AG10803 (cell line): ENCODE data around the gene COX5A.
"Not testable (repeated sequence)": the region's sequence is repeated elsewhere in the genome, so short reads cannot be mapped to it uniquely, and the experiment has no call there.

Experiments
- DNase-seq: peaks from one replicate; pipeline ENCODE4 v3.0.0; 2010; ENCODE audit warnings: low read depth
- H3K4me3 ChIP-seq: 2 replicates; pipeline ENCODE4 v1.5.1; 2011; ENCODE audit warnings: mild to moderate bottlenecking, low read length, control low read depth
- TF ChIP-seq, protein P1 (sequence below): conservative IDR thresholded peaks from 2 replicates; pipeline ENCODE4 v1.5.1; 2011; ENCODE audit warnings: mild to moderate bottlenecking, low read length, control low read depth, inconsistent platforms

The COX5A gene

DNA sequence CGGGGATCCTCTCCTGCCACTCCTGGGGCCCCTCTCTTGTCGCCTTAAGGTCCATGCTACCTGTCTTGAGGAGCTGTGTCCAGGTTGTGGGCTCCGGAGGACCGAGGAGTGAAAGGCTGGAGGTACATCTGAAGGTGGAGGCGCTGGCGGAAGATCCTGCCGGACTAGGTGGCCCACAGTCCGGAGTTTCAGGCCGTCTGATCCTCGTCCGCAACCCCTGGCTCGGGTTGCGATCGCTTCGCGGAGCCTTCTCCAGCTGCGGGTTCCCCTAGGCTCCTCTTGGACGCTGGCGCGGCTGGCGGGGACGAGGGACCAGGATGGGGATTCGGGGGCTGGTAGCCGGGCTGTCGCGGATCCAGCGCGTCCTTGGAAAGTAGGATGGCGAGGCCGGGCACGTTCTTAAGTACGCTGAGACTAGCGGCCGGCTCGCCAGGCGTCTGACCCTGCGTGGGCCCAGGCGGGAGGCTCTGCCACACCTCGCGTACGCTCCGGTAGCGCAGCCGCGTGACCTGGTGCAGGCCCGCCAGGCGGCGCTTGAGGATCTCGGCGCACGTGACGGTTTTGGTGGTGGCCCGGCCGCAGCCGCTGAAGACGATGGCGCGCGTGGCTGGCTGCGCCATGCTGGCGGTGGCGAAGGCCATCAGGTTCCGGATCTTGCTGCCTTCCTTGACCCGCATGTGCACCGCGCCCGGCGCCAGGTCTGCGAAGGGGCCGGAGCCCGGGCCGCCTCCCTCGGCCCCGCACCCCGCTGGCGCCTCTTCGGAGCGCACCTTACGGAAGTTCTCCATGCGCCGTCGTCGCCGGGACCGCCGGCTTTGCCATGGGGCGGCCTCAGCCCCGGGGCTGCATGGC lies 18.1 kb upstream of the COX5A start:
- TF ChIP-seq, protein P1, sequence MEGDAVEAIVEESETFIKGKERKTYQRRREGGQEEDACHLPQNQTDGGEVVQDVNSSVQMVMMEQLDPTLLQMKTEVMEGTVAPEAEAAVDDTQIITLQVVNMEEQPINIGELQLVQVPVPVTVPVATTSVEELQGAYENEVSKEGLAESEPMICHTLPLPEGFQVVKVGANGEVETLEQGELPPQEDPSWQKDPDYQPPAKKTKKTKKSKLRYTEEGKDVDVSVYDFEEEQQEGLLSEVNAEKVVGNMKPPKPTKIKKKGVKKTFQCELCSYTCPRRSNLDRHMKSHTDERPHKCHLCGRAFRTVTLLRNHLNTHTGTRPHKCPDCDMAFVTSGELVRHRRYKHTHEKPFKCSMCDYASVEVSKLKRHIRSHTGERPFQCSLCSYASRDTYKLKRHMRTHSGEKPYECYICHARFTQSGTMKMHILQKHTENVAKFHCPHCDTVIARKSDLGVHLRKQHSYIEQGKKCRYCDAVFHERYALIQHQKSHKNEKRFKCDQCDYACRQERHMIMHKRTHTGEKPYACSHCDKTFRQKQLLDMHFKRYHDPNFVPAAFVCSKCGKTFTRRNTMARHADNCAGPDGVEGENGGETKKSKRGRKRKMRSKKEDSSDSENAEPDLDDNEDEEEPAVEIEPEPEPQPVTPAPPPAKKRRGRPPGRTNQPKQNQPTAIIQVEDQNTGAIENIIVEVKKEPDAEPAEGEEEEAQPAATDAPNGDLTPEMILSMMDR: peak; percentile 42
- DNase-seq: peak; percentile 62
- peak overlapping the region; percentile 69 for H3K4me3 ChIP-seq

DNA sequence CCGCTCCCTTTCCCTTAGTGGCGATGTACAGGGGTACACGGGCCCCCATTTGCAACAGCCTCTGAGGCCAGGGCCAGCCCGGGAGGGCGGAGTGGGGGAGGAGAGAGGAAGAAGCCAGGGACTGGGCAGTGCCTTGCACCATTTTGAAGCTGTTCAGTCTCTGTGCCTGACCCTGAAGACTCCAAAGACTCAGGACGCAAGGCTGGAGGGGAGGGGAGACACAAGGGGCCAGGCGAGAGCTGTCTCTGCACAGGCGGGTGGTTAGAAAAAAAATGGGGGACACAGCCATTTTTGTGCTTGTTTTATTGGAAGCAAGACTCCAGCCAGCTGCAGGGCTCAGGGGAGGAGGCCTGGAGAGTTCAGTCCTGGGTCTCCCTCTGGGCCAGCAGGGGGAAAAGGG lies 17.1 kb upstream of the COX5A start:
- DNase-seq: no peak
- H3K4me3 ChIP-seq: no peak overlapping the region
- TF ChIP-seq, protein P1: no peak

DNA sequence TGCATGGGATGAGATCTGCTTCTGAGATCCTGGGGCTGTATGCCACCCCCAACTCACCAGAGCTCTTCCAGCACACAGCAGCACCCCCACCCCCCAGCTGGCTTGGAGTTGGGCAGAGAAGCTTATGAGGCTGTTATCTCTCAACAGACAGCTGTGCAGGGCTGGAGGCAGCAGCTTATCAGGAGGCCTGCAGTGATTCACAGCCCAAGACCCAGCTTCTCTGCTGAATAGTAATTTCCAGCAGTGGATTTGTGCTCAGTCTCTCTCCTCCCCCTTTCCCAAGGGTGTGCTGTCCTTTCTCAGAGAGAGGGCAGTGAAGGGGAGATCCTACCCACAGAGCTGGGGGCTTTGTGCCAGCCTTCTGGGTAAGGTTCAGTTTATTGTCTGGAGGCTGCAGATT lies 16.6 kb upstream of the COX5A start:
- no peak overlapping the region for H3K4me3 ChIP-seq
- TF ChIP-seq, protein P1: no peak
- no peak for DNase-seq

DNA sequence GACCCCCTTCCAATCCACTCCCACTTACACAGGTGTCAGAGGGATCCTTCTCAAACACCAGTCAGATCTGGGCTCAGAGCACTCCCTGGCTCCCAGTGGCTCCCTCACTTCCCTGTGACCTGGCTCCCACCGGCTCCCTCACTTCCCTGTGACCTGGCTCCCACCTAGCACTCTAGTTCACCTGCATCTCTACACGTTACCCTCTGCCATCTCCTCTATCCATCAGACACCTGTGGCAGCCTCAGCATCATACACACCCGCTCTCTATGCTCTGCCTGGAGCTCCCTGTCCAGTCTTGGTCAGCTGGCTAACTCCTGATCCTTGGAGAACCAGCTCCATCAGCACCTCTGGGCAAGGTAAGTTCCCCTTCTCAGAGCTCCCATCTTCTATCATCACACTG lies 13.1 kb upstream of the COX5A start:
- no peak for DNase-seq
- H3K4me3 ChIP-seq: no peak overlapping the region
- TF ChIP-seq, protein P1: no peak

DNA sequence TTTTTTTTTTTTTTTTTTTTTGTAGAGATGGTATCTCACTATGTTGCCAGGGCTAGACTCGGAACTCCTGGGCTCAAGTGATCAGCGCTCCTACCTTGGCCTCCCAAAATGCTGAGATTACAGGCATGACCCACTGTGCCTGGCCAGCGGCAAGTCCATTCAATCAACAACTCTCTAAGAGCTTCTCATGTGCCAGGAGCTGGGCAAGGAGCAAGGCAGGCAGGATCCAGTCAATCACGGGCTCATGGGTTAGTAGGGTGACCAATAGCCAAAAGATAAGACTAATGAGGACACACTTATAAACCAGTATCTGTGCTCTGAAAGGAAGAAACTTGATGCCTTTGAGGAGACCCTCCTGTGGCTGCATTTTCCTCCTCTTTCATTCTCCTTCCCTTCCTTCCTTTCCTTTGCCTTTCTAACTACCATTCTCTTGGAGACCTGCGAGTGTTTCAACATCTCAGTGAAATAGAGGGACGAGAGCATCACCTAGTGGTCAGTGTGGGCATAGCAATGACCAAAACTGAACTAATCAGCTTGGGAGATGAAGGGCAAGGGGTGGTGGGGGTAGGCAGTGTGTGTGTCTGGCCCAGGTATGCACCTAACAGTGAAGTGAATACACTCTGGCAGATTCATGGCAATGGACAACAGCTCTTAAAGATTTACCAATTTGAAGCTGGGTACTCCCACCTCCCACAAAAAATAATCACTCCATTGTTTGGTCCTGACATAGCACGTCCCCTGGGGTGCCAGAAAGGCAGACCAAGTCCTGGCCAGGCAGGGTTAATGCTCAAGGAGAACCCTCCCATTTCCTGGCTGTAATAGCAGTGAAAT lies 12.4 kb upstream of the COX5A start:
- no peak overlapping the region for H3K4me3 ChIP-seq
- DNase-seq: peak; percentile 64
- TF ChIP-seq, protein P1: peak; percentile 99

DNA sequence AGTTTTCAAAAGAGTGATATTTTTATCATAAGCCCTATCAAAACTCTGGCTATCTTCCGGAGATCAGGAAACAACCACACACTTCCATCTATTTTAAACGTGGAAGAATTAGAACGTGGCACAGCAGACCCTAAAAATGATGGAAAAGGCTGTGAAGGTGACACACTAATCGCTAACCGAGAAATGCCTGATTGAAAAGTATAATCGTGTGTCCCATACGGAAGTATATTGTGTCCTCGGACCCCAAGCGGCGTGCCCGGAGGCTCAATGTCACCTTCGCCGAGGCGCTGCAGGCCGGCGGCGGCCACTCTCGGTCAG lies 642 bp downstream of the COX5A start:
- H3K4me3 ChIP-seq: peak overlapping the region; percentile 78
- TF ChIP-seq, protein P1: no peak
- DNase-seq: no peak

DNA sequence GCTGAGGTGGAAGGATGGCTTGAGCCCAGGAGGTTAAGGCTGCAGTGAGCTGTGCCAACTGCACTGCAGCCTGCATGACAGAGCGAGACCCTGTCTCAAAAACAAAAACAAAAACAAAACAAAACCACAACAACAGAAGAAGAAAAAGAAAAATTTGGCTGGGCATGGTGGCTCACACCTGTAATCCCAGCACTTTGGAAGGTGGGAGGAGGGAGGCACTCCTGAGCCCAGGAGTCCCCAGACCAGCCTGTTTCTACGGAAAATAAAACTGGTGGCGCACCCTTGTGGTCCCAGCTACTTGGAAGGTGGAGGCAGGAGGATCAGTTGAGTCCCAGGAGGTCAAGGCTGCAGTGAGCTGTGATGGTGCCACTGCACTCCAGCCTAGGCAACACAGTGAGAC lies 2.7 kb downstream of the COX5A start:
- H3K4me3 ChIP-seq, DNase-seq: not testable (repeated sequence)
